GM19023 (cell line): ENCODE data around the gene DAAM2.

Experiments used
- ATAC-seq: cut with Tn5 transposase; IDR thresholded peaks from one replicate; pipeline ENCODE4 v1.9.1; 2021; ENCODE audit warnings: mild to moderate bottlenecking, moderate library complexity; ENCODE audit not compliant: unreplicated experiment

DAAM2 gene

GRCh38 chr6:39947611-39948068, 155.5 kb downstream of the DAAM2 start:
- ATAC-seq, result no peak

GRCh38 chr6:39948199-39948791, 156.1 kb downstream of the DAAM2 start:
- no peak for ATAC-seq

- no peak for ATAC-seq
Observed at GRCh38 chr6:39950125-39950720, 158.0 kb downstream of the DAAM2 start.

GRCh38 chr6:39951191-39951590, 159.0 kb downstream of the DAAM2 start:
- no peak for ATAC-seq

GRCh38 chr6:39951716-39952115, 159.5 kb downstream of the DAAM2 start:
- ATAC-seq, result no peak

- no peak for ATAC-seq
Observed at GRCh38 chr6:39952167-39952566, 160.0 kb downstream of the DAAM2 start.

GRCh38 chr6:39953076-39953618, 161.0 kb downstream of the DAAM2 start:
- ATAC-seq, result no peak
